Stimulated activated naive CD8-positive, alpha-beta T cell treated with anti-CD3 and anti-CD28 coated beads, Interleukin-15, Interleukin-2, amounts not matched to agents 100 U/mL and 50 U/mL, for 24 hours (primary cell): Measurements from ENCODE around the gene RAP1GDS1.

Source experiments
- ATAC-seq: fragments of 150-1000 bp; cut with Tn5 transposase; one replicate; pipeline ENCODE4 v1.10.0; 2021
- DNase-seq: peaks from one replicate; pipeline ENCODE4 v3.0.0; 2021

RAP1GDS1 gene

DNA sequence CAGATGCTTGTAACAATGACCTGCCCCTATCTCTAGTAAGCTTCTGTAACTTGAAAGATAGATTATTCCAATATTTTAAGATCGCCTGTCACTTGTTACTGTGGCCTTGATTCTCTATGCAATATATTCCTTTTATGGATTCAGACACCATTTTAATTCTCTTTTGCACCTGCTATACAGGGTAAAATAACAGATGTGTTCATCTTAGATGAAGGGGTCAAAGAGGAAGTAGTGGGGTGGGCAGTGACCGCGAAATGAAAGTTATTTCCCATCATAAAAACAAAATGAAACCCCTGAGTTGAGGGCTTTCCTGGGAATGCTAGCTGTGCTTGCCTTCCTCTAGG, 221.3 kb downstream of the RAP1GDS1 start:
- DNase-seq (no peak), ATAC-seq (no peak)

DNA sequence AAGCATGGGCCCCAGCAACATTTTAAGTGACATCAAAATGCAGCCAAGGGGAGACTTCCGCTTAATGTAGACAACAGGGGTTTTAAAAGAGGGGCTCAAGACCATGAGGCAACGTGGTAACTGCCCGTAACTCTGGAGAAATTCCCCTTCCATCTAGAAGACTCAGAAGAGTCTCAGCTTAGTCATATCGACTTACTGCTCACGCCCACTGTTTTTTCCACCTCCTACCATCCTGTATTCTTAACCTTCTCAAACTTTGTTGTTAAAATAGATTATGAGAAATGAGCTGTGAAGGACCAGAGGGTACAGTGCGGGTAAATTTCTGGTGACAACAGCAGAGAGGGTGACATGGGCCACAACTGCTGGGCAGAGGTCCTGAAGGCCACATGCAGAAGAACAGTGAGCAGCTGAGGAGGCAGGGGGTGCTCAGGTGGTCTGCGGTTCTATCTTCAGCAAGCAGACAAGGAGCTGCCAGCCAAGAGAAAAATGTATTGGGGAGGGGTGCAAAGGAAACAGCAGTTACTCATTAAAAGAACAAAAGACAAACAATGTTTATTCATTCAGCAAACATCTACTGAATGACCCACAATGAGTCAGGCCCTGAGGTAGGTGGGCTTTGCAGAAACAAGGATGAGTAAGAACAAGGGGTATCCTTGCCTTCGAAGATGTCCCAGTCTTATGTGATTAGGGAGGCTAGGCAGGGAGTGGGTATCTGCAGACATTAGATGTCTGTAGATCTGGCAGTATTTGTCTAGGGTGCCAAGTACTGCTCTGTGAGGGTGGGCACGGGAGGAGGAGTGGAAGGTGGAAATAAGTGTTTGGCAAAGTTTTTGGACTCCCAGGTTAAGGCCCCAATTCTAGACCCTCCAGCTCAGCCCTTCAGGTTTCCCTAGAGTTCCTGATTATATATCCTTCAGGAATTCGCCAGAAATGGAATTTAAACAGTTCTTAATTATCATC, 221.9 kb downstream of the RAP1GDS1 start:
- ATAC-seq (peak; percentile 88), DNase-seq (peak; percentile 40)

DNA sequence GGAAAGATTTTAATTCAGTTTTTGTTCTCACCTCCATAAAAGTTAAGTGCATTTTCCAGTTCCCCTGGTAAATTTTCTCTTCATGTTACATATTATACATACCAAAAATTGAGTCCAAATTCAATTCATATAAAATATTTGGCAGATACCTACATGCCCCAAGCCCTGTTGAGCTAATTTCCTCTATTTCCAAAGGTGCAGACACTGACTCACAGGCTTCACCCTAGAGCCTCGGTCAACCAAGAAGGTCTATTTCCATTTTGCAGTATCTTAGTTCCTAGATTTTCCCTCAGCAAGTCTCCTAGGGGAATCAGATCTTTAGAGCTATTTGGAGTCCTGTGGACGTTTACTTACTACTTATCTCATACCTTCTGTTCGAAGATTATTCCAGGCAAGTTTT, 222.8 kb downstream of the RAP1GDS1 start:
- ATAC-seq: no peak
- no peak for DNase-seq

DNA sequence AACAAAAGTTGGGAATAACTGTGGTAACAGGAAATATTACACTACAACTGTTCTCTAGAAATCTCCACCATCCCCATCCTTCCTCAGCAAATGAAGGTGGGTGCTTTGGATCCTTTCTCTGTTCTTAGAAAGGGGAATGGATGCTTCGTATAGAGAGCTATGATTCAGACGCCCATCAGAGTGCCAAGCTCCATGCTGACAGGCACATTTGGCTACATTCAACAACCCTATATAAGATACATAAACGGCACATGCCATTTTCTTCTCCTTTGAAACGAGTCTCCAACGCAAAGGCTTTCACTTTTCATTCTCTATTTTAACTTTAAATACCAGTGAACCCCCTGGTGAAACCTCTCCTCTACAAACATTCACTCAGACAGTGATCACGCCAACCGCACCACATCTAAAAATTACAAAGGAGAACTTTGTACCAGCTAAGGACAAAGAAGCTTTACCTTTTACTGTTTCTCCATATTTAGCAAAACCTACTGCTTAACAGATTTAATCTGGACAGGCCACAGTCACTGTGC, 224.7 kb downstream of the RAP1GDS1 start:
- ATAC-seq (no peak), DNase-seq (no peak)

DNA sequence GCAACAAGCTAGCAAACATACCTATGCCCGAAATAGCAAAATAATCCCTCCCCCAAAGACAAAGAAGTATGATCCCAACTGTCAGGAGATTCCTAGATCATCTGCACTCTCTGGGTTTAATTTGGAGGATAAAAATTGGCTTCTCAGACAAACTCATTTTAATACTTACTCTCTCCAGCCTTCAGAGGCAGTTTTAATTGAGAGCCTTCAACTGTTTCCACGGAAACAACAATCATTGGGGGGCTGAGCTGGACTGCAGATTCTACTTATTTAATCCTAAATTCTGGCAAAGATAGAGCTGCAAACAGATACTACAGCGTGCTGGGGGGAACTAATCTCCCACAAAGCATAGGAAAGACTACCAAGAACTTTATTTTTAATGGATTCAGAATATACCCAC, 229.1 kb downstream of the RAP1GDS1 start:
- DNase-seq (no peak), ATAC-seq (no peak)

DNA sequence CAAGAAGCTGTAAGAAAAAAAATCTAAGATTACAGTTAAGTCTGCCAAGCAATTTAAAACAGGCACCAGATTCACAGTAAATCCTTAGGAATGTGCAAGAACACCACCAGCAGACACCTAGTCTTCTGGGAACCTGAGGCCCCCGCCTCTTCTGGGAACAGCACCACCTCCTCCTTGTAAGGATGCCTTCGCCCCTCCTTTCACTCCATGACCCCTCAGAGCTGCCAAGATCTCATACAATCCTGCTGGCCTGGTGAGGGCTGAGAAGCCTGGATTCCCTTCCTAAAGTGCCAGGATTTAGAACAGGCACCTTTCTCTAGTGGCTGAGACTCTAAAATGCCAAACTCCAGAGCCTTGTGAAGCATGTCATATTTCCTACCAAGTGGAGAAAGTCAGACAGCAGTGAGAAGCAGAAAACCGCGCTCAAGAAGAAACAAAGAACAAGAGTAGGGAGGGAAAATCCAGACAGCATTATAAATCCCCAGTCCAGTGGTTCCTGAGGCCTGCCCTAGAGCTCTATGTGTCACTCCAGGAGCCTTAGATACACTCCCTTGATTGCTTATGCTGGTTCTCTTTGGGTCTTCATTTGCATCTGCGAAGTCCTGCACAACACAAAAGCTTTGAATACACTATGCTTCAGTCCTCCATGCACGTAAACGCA, 230.8 kb downstream of the RAP1GDS1 start:
- no peak for DNase-seq
- ATAC-seq: no peak

DNA sequence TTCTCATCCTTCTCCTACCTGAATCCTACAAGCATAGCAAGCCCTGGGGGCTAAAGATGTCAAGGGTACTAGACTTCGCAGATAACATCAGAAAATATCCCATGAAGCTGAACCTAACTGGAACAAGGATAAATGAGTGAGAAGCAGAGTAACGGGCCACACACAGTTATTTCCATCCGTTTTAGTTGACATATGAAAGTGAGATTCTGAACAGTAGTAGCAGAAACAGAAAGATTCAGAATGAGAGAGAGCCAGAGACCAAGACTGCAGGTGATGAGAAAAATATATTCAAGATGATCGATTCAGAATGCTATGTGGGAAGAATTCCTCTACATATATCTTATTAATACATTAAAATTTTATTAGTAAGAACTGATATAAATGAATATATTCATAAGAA, 232.1 kb downstream of the RAP1GDS1 start:
- ATAC-seq (no peak), DNase-seq (no peak)
